RWPE2 (cell line): ENCODE data around the gene DNM2.

ENCODE experiments used
- ATAC-seq: fragments of 200-7000 bp; cut with Tn5 transposase; 3 replicates; pipeline ENCODE4 v1.9.1; 2021; ENCODE audit warnings: low read depth
- DNase-seq: peaks from one replicate; pipeline ENCODE4 v3.0.0-alpha.2; 2020; ENCODE audit warnings: low spot score
- H3K27ac ChIP-seq: fragments of 450-650 bp; 2 replicates; pipeline ENCODE4 v1.5.1; 2017; ENCODE audit warnings: mild to moderate bottlenecking; ENCODE audit not compliant: poor library complexity, severe bottlenecking
- H3K27me3 ChIP-seq: fragments of 250-450 bp; sonication (Bioruptor Pico); 2 replicates; pipeline ENCODE4 v1.5.1; 2021; ENCODE audit warnings: mild to moderate bottlenecking, moderate library complexity; ENCODE audit not compliant: insufficient read depth, poor library complexity, severe bottlenecking
- H3K36me3 ChIP-seq: fragments of 250-450 bp; sonication (Bioruptor Pico); 2 replicates; pipeline ENCODE4 v1.5.1; 2020; ENCODE audit warnings: low read depth, mild to moderate bottlenecking, moderate library complexity
- H3K4me1 ChIP-seq: fragments of 250-450 bp; sonication (Bioruptor Pico); 2 replicates; pipeline ENCODE4 v1.5.1; 2021; ENCODE audit warnings: mild to moderate bottlenecking, moderate library complexity; ENCODE audit not compliant: insufficient read depth, poor library complexity, severe bottlenecking
- H3K4me3 ChIP-seq: fragments of 250-450 bp; sonication (Bioruptor Pico); 2 replicates; pipeline ENCODE4 v1.5.1; 2021; ENCODE audit warnings: mild to moderate bottlenecking, moderate library complexity; ENCODE audit not compliant: severe bottlenecking
- H3K9me3 ChIP-seq: fragments of 250-450 bp; sonication (Bioruptor Pico); 2 replicates; pipeline ENCODE4 v1.5.1; 2021; ENCODE audit warnings: mild to moderate bottlenecking, moderate library complexity; ENCODE audit not compliant: severe bottlenecking
- CTCF ChIP-seq: fragments of 450-650 bp; IDR thresholded peaks from one replicate; pipeline ENCODE4 v1.5.1; 2017; ENCODE audit warnings: mild to moderate bottlenecking, moderate library complexity; ENCODE audit not compliant: poor library complexity, severe bottlenecking

The DNM2 gene

GRCh38 chr19:10677751-10678150, 40.1 kb upstream of the DNM2 start:
- no peaks in the 10 kb centered on the region for H3K4me1 ChIP-seq
- no peak overlapping the region for H3K4me3 ChIP-seq
- peaks cover 90% of the 10 kb centered on the region for H3K36me3 ChIP-seq
- H3K9me3 ChIP-seq: no peaks in the 10 kb centered on the region
- no peak for TF ChIP-seq CTCF
- no peaks in the 10 kb centered on the region for H3K27me3 ChIP-seq
- no peak overlapping the region for H3K27ac ChIP-seq
- DNase-seq (no peak), ATAC-seq (no peak)

- DNase-seq (no peak), ATAC-seq (no peak)
- no peak overlapping the region for H3K4me3 ChIP-seq
- H3K4me1 ChIP-seq: no peaks in the 10 kb centered on the region
- H3K27me3 ChIP-seq: no peaks in the 10 kb centered on the region
- H3K27ac ChIP-seq: no peak overlapping the region
- no peak for TF ChIP-seq CTCF
- H3K36me3 ChIP-seq: peaks cover 90% of the 10 kb centered on the region
- H3K9me3 ChIP-seq: no peaks in the 10 kb centered on the region
Observed at GRCh38 chr19:10678813-10679212, 39.1 kb upstream of the DNM2 start.

- peaks cover 93% of the 10 kb centered on the region for H3K36me3 ChIP-seq
- H3K4me3 ChIP-seq: no peak overlapping the region
- no peak for ATAC-seq
- H3K4me1 ChIP-seq: no peaks in the 10 kb centered on the region
- no peak for TF ChIP-seq CTCF
- H3K27me3 ChIP-seq: no peaks in the 10 kb centered on the region
- H3K9me3 ChIP-seq: no peaks in the 10 kb centered on the region
- H3K27ac ChIP-seq: no peak overlapping the region
- DNase-seq: no peak
Observed at GRCh38 chr19:10679743-10680142, 38.1 kb upstream of the DNM2 start.

- no peak for ATAC-seq
- H3K36me3 ChIP-seq: peaks cover 95% of the 10 kb centered on the region
- no peak overlapping the region for H3K27ac ChIP-seq
- no peak for TF ChIP-seq CTCF
- H3K4me3 ChIP-seq: no peak overlapping the region
- H3K9me3 ChIP-seq: no peaks in the 10 kb centered on the region
- DNase-seq: no peak
- H3K4me1 ChIP-seq: no peaks in the 10 kb centered on the region
- no peaks in the 10 kb centered on the region for H3K27me3 ChIP-seq
Observed at GRCh38 chr19:10680545-10681135, 37.2 kb upstream of the DNM2 start.

- TF ChIP-seq CTCF: no peak
- no peak overlapping the region for H3K4me3 ChIP-seq
- no peaks in the 10 kb centered on the region for H3K4me1 ChIP-seq
- H3K27me3 ChIP-seq: no peaks in the 10 kb centered on the region
- peaks cover 96% of the 10 kb centered on the region for H3K36me3 ChIP-seq
- H3K9me3 ChIP-seq: no peaks in the 10 kb centered on the region
- H3K27ac ChIP-seq: no peak overlapping the region
- no peak for ATAC-seq
- no peak for DNase-seq
Observed at GRCh38 chr19:10681658-10682057, 36.2 kb upstream of the DNM2 start.
